Adrenal gland (tissue), 12 donors: ENCODE measurements around the gene MED22. TPM values are rescaled to one million over a fixed set of nuclear protein-coding genes. Genes with fewer than 3 reads are reported as not detected.

Experiments used
- DNase-seq, 7 donors: peaks; one replicate each; pipeline ENCODE4 v3.0.0-alpha.2; 2019 to 2020
- H3K27ac ChIP-seq, 5 donors: fragments of 200-600 bp; sonication (generic) in 4 of 5; 1 replicate in 3 of 5; 2 replicates in 2 of 5; pipeline versions ENCODE4 v1.5.1 to v1.8.0; 2016 to 2020; ENCODE audit warnings: mild to moderate bottlenecking in 1 of 5
- H3K27me3 ChIP-seq: fragments of 200-600 bp; 2 replicates; pipeline ENCODE4 v1.8.0; 2021
- H3K36me3 ChIP-seq, 2 donors: fragments of 200-600 bp; replicated peaks in 1 of 2; 1 replicate in 1 of 2; 2 replicates in 1 of 2; pipeline versions ENCODE4 v1.5.1 to v1.8.0; 2018 to 2022
- H3K4me1 ChIP-seq, 2 donors: fragments of 200-600 bp; replicated peaks in 1 of 2; 1 replicate in 1 of 2; 2 replicates in 1 of 2; pipeline versions ENCODE4 v1.5.1 to v1.8.0; 2018 to 2021
- H3K4me3 ChIP-seq, 4 donors: fragments of 200-600 bp; sonication (generic) in 3 of 4; one replicate each; pipeline ENCODE4 v1.5.1; 2016 to 2018
- H3K9me3 ChIP-seq, 3 donors: fragments of 200-600 bp; sonication (generic) in 1 of 3; replicated peaks in 1 of 3; 1 replicate in 2 of 3; 2 replicates in 1 of 3; pipeline versions ENCODE4 v1.5.1 to v1.8.0; 2016 to 2021
- POLR2A ChIP-seq, 2 donors: fragments of 450-650 bp; IDR thresholded peaks; one replicate each; pipeline ENCODE4 v1.6.1; 2017; ENCODE audit warnings: antibody characterized with exemption in 2 of 2, mild to moderate bottlenecking in 2 of 2, moderate library complexity in 1 of 2
- WGBS, 4 donors: extraction: QIAGEN DNeasy Blood & Tissue Kit in 2 of 4; methylation state at CpG; one replicate each; pipeline versions ENCODE4 v1.1.5 to v1.1.7; 2013 to 2017; 5-methylcytosine and 5-hydroxymethylcytosine counted together
- intact Hi-C, 2 donors: fragments of 100-400 bp; cut with DNase I; formaldehyde crosslinking; loops; one replicate each; pipeline versions ENCODE4 v1.14.1 to v1.15.0; 2022 to 2023
- polyA plus RNA-seq, 3 donors: library from polyadenylated mRNA; stranded (reverse); fragments of 200-250 nt in 2 of 3; fragments of 350-450 nt in 1 of 3; fragmentation: Illumina TruSeq in 1 of 3; extraction: RNeasy Lipid Tissue Mini Kit (QIAGEN cat#74804) in 1 of 3; gene quantifications; one replicate each; pipeline ENCODE4 v1.2.3, GENCODE V29; 2013 to 2014
- total RNA-seq, 9 donors: library from RNA; depleted of rRNA in 4 of 9; stranded (reverse); fragments of >200 nt in 4 of 9; fragments of 120-200 nt in 1 of 9; fragmentation: NEBNext Ultra II Directional in 1 of 9; extraction: Animal tissue kit (Norgen Biotek cat#: 25700) in 1 of 9; gene quantifications; one replicate each; pipeline versions ENCODE4 v1.1.0 to v1.2.4, GENCODE V29; 2013 to 2023
- TF ChIP-seq, protein P1 (sequence below), 6 experiments: fragments of 450-650 bp in 4 of 6; fragments of 200-600 bp in 2 of 6; sonication (generic) in 1 of 6; IDR thresholded peaks; 1 replicate in 5 of 6; 2 replicates in 1 of 6; pipeline versions ENCODE4 v1.5.1 to v1.8.0; 2016 to 2021; ENCODE audit warnings: antibody characterized with exemption in 6 of 6, mild to moderate bottlenecking in 2 of 6, moderate library complexity in 1 of 6
- donor health status: healthy with polysubstance abuse.
- donor health status: Bipolar disorder and iron deficiency.
- donor health status: DM: yes; HTN: yes; CAD: no.
- donor health status: DM: no; HTN: no; CAD: no.
- donor health status: DM: no; HTN: no; CAD: no.
- donor health status: DM: yes; HTN: yes; CAD: no.

The MED22 gene
- total and polyA plus RNA-seq, 12 donors: 11.4 to 38.0 (median 28.5) TPM

- no peak for DNase-seq
- Histone ChIP-seq H3K27me3 (no peaks in the 10 kb centered on the region), H3K4me3 (no peak overlapping the region), H3K27ac (no peak overlapping the region), H3K9me3 (no peaks in the 10 kb centered on the region), H3K4me1 (no peaks in the 10 kb centered on the region), H3K36me3 (no peaks in the 10 kb centered on the region)
- intact Hi-C loops: no loop called here
- 84 to 95% (median 93%) methylated on average over 2 to 12 of the region's 12 CpGs for WGBS, 4 donors
- TF ChIP-seq, protein P1, sequence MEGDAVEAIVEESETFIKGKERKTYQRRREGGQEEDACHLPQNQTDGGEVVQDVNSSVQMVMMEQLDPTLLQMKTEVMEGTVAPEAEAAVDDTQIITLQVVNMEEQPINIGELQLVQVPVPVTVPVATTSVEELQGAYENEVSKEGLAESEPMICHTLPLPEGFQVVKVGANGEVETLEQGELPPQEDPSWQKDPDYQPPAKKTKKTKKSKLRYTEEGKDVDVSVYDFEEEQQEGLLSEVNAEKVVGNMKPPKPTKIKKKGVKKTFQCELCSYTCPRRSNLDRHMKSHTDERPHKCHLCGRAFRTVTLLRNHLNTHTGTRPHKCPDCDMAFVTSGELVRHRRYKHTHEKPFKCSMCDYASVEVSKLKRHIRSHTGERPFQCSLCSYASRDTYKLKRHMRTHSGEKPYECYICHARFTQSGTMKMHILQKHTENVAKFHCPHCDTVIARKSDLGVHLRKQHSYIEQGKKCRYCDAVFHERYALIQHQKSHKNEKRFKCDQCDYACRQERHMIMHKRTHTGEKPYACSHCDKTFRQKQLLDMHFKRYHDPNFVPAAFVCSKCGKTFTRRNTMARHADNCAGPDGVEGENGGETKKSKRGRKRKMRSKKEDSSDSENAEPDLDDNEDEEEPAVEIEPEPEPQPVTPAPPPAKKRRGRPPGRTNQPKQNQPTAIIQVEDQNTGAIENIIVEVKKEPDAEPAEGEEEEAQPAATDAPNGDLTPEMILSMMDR (IDR thresholded peaks at IDR 0.05): no peak
- no peak for TF ChIP-seq POLR2A (IDR thresholded peaks at IDR 0.05)
These were observed 41.2 kb upstream of the MED22 start for GRCh38 chr9:133389025-133389557.

DNA sequence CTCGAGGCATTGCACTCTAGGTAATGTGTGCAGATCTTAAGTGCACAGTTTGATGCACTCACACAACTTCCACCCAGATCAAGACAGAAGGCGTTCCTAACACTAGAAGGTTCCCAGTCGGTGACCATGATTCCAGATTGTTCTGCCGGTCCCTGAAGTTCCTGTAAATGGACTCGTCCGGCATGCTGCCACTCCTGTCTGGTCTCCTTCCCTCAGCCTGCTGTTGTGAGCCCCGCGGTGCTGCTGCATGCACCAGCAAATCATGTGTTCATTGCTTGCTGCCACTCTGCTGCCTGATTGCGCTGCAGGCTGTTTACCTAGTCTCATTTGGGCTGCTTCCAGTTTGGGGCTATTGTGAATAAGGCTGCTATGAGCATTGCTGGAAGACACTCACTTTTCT, 39.7 kb upstream of the MED22 start:
- TF ChIP-seq, protein P1 (IDR thresholded peaks at IDR 0.05): no peak
- no peak for TF ChIP-seq POLR2A (IDR thresholded peaks at IDR 0.05)

DNA sequence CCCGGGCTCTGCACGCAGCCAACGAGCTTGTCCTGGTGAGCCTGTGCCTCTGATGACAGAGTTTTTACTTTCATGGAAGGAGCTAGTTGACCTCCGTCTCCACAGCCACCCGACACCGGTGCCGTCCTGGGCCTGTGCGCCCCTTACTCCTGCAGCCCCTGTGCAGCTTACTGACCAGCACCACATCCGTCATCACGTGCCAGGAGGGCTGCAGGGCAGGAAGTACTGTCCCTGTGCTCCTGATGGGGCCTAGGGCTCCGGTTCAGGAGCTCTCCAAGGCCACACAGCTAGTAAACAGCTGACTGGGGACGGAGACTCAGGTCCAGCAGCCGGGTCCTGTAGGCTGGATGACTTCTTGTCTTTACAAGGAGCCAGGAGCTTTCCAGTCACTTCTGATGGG, 38.4 kb upstream of the MED22 start:
- intact Hi-C loops: no loop called here
- H3K4me1 ChIP-seq: no peaks in the 10 kb centered on the region
- no peak for TF ChIP-seq POLR2A (IDR thresholded peaks at IDR 0.05)
- TF ChIP-seq, protein P1 (IDR thresholded peaks at IDR 0.05): no peak
- H3K27ac ChIP-seq: no peak overlapping the region
- H3K9me3 ChIP-seq: no peaks in the 10 kb centered on the region
- no peak for DNase-seq
- no peak overlapping the region for H3K4me3 ChIP-seq
- no peaks in the 10 kb centered on the region for H3K36me3 ChIP-seq
- 78 to 90% (median 85%) methylated on average over 2 to 13 of the region's 13 CpGs for WGBS, 4 donors
- no peaks in the 10 kb centered on the region for H3K27me3 ChIP-seq

More for the DNA sequence above, 39.7 kb upstream of the MED22 start:
- intact Hi-C loops: no loop called here
- Histone ChIP-seq H3K4me1 (no peaks in the 10 kb centered on the region), H3K4me3 (no peak overlapping the region), H3K27ac (no peak overlapping the region), H3K9me3 (no peaks in the 10 kb centered on the region), H3K27me3 (no peaks in the 10 kb centered on the region), H3K36me3 (no peaks in the 10 kb centered on the region)
- 84 to 87% (median 86%) methylated on average over 5 to 9 of the region's 9 CpGs for WGBS, 4 donors
- no peak for DNase-seq

DNA sequence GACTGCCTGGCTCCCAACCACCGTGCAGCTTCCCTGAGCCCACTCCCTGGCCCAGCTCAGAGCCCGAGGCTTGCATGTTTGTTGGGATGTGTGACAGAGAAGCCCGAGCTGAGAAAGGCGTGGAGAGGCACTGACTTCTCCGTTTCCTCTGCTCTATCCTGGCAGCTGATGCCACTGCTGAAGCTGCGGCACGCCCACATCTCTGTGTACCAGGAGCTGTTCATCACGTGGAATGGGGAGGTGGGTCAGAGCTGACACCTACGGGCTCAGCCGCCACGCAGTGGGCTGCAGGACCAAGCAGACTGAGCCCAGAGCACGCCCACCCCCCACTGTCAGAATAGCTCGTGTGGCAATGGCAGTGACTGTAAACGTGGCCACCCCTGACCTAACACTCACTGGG, 37.5 kb upstream of the MED22 start:
- no peaks in the 10 kb centered on the region for H3K27me3 ChIP-seq
- DNase-seq: no peak
- 88 to 91% (median 91%) methylated on average over 6 to 14 of the region's 14 CpGs for WGBS, 4 donors
- TF ChIP-seq POLR2A (IDR thresholded peaks at IDR 0.05): no peak
- TF ChIP-seq, protein P1 (IDR thresholded peaks at IDR 0.05): no peak
- no peaks in the 10 kb centered on the region for H3K36me3 ChIP-seq
- no peaks in the 10 kb centered on the region for H3K9me3 ChIP-seq
- intact Hi-C loops: no loop called here
- no peaks in the 10 kb centered on the region for H3K4me1 ChIP-seq
- H3K27ac ChIP-seq: no peak overlapping the region
- no peak overlapping the region for H3K4me3 ChIP-seq
